Fibroblast of lung (primary cell): ENCODE results near the gene METTL25. TPM values are rescaled to one million over a fixed set of nuclear protein-coding genes. Genes with fewer than 3 reads are reported as not detected.

Experiments used
- DNase-seq, 2 donors: peaks; one replicate each; pipeline versions ENCODE4 v3.0.0 to v3.0.0-alpha.2; 2010; ENCODE audit warnings: low read depth in 2 of 2
- H2AFZ ChIP-seq: 2 replicates; pipeline ENCODE4 v1.5.1; 2012; ENCODE audit warnings: low read length, control low read depth, inconsistent platforms
- H3K27ac ChIP-seq: 2 replicates; pipeline ENCODE4 v1.5.1; 2011; ENCODE audit warnings: low read length, control low read depth; ENCODE audit not compliant: insufficient read depth
- H3K27me3 ChIP-seq: 2 replicates; pipeline ENCODE4 v1.5.1; 2011; ENCODE audit warnings: mild to moderate bottlenecking, low read length; ENCODE audit not compliant: control insufficient read depth, insufficient read depth
- H3K36me3 ChIP-seq: 2 replicates; pipeline ENCODE4 v1.5.1; 2011; ENCODE audit warnings: low read length; ENCODE audit not compliant: control insufficient read depth, insufficient read depth
- H3K4me1 ChIP-seq: 2 replicates; pipeline ENCODE4 v1.5.1; 2011; ENCODE audit warnings: low read length; ENCODE audit not compliant: control insufficient read depth, insufficient read depth; ENCODE audit errors: extremely low read depth
- H3K4me2 ChIP-seq: 2 replicates; pipeline ENCODE4 v1.5.1; 2011; ENCODE audit warnings: low read length, control low read depth; ENCODE audit not compliant: insufficient read depth; ENCODE audit errors: extremely low read depth
- H3K4me3 ChIP-seq, 4 experiments: fragments of 200-600 bp in 1 of 4; sonication (generic) in 1 of 4; replicated peaks in 1 of 4; 2 replicates each; pipeline ENCODE4 v1.5.1; 2011 to 2016; ENCODE audit warnings: low read length in 4 of 4, low read depth in 3 of 4, mild to moderate bottlenecking in 3 of 4, control low read depth in 2 of 4, inconsistent platforms in 1 of 4, mixed read lengths in 1 of 4; ENCODE audit not compliant: insufficient read depth in 1 of 4; ENCODE audit errors: control extremely low read depth in 1 of 4
- H3K79me2 ChIP-seq: 2 replicates; pipeline ENCODE4 v1.5.1; 2012; ENCODE audit warnings: mild to moderate bottlenecking, low read length, inconsistent platforms; ENCODE audit not compliant: control insufficient read depth, insufficient read depth
- H3K9ac ChIP-seq: 2 replicates; pipeline ENCODE4 v1.5.1; 2011; ENCODE audit warnings: mild to moderate bottlenecking, low read length, control low read depth; ENCODE audit not compliant: insufficient read depth
- H3K9me3 ChIP-seq: 2 replicates; pipeline ENCODE4 v1.5.1; 2012; ENCODE audit warnings: low read depth, low read length; ENCODE audit not compliant: control insufficient read depth, insufficient read depth
- H4K20me1 ChIP-seq: 2 replicates; pipeline ENCODE4 v1.5.1; 2011; ENCODE audit warnings: low read length; ENCODE audit not compliant: control insufficient read depth, insufficient read depth; ENCODE audit errors: extremely low read depth
- EZH2 ChIP-seq: IDR thresholded peaks from 2 replicates; pipeline ENCODE4 v1.5.1; 2012; ENCODE audit warnings: low read length, control low read depth, mild to moderate bottlenecking; ENCODE audit errors: missing control alignments
- polyA plus RNA-seq, 2 donors: library from polyadenylated mRNA; depleted of rRNA in 1 of 2; stranded (reverse) in 1 of 2; unstranded in 1 of 2; fragments of >200 nt; gene quantifications; 2 replicates each; pipeline ENCODE4 v1.2.1, GENCODE V29; 2011 to 2012; ENCODE audit warnings: missing spikeins in 1 of 2
- total RNA-seq: library from RNA; depleted of rRNA; stranded (reverse); fragments of >200 nt; gene quantifications from 2 replicates; pipeline ENCODE4 v1.2.1, GENCODE V29; 2014
- TF ChIP-seq, protein P1 (sequence below), 2 donors: IDR thresholded peaks in 1 of 2; conservative IDR thresholded peaks in 1 of 2; 1 replicate in 1 of 2; 2 replicates in 1 of 2; pipeline ENCODE4 v1.5.1; 2011 to 2012; ENCODE audit warnings: low read length in 2 of 2, control low read depth in 1 of 2, inconsistent platforms in 1 of 2, low read depth in 1 of 2, mild to moderate bottlenecking in 1 of 2

Gene METTL25
- total and polyA plus RNA-seq, 2 donors (not counting 1 experiment from before 2014, with no cell fraction given) = 4.2 to 6.9 TPM

DNA sequence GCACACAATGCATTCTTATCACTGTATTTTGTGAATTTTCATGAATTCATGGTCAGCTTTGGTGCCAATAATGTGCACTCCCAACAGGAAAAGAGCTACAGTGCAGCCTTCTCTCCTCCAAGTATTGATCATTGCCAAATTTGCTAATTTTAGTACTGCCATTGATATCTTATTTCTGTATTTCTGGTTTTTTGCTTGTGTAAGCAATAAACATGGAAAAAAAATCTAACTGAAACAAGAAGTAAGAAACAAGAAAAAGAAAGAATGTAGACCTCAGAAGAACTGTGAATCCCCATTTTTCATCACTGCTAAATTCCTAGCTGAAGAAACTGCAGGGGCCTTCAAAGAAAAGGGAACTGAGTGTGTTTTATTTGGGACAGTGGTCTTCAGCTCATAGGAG lies 161.2 kb downstream of the METTL25 start:
- Histone ChIP-seq H3K4me3 (no peak overlapping the region), H3K27ac (no peak overlapping the region), H2AFZ (no peak overlapping the region), H3K9me3 (no peaks in the 10 kb centered on the region), H4K20me1 (no peaks in the 10 kb centered on the region), H3K4me2 (no peak overlapping the region), H3K9ac (no peak overlapping the region), H3K36me3 (no peaks in the 10 kb centered on the region), H3K4me1 (no peaks in the 10 kb centered on the region), H3K27me3 (no peaks in the 10 kb centered on the region), H3K79me2 (no peaks in the 10 kb centered on the region)
- DNase-seq = no peak
- TF ChIP-seq, protein P1, sequence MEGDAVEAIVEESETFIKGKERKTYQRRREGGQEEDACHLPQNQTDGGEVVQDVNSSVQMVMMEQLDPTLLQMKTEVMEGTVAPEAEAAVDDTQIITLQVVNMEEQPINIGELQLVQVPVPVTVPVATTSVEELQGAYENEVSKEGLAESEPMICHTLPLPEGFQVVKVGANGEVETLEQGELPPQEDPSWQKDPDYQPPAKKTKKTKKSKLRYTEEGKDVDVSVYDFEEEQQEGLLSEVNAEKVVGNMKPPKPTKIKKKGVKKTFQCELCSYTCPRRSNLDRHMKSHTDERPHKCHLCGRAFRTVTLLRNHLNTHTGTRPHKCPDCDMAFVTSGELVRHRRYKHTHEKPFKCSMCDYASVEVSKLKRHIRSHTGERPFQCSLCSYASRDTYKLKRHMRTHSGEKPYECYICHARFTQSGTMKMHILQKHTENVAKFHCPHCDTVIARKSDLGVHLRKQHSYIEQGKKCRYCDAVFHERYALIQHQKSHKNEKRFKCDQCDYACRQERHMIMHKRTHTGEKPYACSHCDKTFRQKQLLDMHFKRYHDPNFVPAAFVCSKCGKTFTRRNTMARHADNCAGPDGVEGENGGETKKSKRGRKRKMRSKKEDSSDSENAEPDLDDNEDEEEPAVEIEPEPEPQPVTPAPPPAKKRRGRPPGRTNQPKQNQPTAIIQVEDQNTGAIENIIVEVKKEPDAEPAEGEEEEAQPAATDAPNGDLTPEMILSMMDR (conservative IDR thresholded peaks at IDR 0.05 in 1 of 2, IDR thresholded peaks at IDR 0.05 in 1 of 2; ENCODE audit: low read depth in 1 of 2, low read length in 2 of 2) = no peak
- no peak for TF ChIP-seq EZH2

DNA sequence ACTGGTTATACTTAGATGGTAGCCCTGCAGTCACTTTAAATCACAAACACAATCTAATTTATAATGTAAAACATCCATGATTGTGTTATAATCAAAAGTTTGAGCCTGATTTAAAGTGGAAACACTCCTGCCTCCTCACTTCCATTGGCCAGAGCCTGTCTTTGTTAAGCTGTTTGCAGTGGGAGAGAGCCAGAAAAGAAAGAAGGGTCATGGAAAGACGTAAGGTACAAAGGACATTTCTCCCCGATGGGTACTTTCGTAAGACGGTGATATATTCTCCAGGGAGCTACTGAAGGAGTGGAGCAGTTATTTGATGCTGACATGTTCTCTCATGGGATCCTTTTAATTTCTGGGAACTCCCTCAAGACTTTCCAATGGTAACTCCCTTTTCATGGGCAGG lies 164.0 kb downstream of the METTL25 start:
- no peaks in the 10 kb centered on the region for H3K36me3 ChIP-seq
- no peak for DNase-seq
- no peaks in the 10 kb centered on the region for H3K4me1 ChIP-seq
- no peak overlapping the region for H3K4me2 ChIP-seq
- H2AFZ ChIP-seq = no peak overlapping the region
- no peak overlapping the region for H3K9ac ChIP-seq
- no peak overlapping the region for H3K27ac ChIP-seq
- TF ChIP-seq EZH2 = no peak
- TF ChIP-seq, protein P1 (conservative IDR thresholded peaks at IDR 0.05 in 1 of 2, IDR thresholded peaks at IDR 0.05 in 1 of 2; ENCODE audit: low read depth in 1 of 2, low read length in 2 of 2) = no peak
- H4K20me1 ChIP-seq = no peaks in the 10 kb centered on the region
- no peaks in the 10 kb centered on the region for H3K27me3 ChIP-seq
- H3K79me2 ChIP-seq = no peaks in the 10 kb centered on the region
- H3K4me3 ChIP-seq = no peak overlapping the region
- H3K9me3 ChIP-seq = no peaks in the 10 kb centered on the region

DNA sequence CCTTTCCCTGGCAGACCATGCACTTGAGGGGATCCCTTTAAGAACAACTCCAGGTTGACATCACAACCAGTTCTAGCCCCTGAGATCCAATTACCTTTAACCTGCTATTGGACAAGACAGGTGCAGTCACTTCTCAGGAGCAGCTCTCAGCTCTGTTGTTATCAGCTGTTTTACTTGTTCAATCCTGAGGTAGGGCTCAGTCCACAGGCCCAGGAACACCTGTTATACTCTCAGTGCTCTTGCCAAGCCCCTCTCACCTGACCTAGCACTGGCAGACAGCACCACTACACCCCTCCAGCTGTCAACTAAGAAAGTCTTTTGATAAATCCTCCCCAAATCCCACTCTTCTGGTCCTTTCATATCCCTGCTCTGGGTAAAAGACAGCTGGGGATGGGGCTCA lies 164.4 kb downstream of the METTL25 start:
- H3K9ac ChIP-seq = no peak overlapping the region
- H3K27me3 ChIP-seq = no peaks in the 10 kb centered on the region
- no peaks in the 10 kb centered on the region for H3K36me3 ChIP-seq
- no peak overlapping the region for H2AFZ ChIP-seq
- H3K4me3 ChIP-seq = no peak overlapping the region
- no peak for TF ChIP-seq EZH2
- TF ChIP-seq, protein P1 (conservative IDR thresholded peaks at IDR 0.05 in 1 of 2, IDR thresholded peaks at IDR 0.05 in 1 of 2; ENCODE audit: low read depth in 1 of 2, low read length in 2 of 2) = no peak
- no peaks in the 10 kb centered on the region for H3K9me3 ChIP-seq
- no peak overlapping the region for H3K4me2 ChIP-seq
- no peaks in the 10 kb centered on the region for H4K20me1 ChIP-seq
- no peaks in the 10 kb centered on the region for H3K79me2 ChIP-seq
- H3K4me1 ChIP-seq = no peaks in the 10 kb centered on the region
- no peak overlapping the region for H3K27ac ChIP-seq
- no peak for DNase-seq
